NCI-H345 treated with DMSO at 0.1 percent for 48 hours (cell line): ENCODE measurements around the gene MAD1L1.
"Not testable (repeated sequence)": the region's sequence is repeated elsewhere in the genome, so short reads cannot be mapped to it uniquely, and the experiment has no call there.

Experiments used
- DNase-seq: peaks from one replicate; lab custom pipeline; 2025; ENCODE audit not compliant: unreplicated experiment; lab: John Stamatoyannopoulos, UW

Gene MAD1L1

DNA sequence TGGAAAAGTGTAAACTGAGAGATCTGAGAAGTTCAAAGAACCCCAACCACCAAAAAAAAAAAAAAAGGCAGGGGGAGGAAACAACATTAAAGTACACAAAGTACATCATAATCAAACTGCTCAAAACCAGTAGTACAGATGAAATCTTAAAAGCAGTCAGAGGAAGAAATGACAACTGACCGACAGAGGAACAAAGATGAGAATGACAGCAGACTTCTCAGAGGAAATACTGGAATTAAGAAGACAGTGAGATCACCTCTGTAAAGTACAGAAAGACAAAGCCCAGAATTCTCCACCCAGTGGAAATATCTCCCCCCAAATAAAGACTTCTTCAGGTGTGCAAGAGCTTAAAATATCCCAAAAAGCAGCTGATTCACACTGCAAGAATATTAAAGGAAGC, 403.1 kb downstream of the MAD1L1 start:
- DNase-seq = not testable (repeated sequence)

DNA sequence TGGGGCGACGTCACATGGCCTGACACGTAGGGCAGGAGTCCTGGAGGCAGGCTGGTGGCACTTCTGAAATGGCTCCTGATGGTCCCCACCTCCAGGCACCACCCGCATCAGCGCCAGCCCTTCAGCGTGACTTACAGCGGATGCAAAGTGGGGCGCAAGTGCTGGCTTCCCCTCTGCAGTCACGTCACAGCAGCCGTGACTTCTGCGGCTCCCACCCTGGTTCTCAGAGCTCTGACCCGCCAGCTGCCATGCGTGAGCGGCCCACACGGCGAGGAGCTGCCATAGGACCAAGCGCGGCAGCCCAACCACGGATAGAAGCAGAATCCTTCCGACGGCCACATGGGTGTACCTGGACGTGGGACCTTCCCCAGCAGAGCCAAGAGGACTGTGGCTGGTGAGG, 403.6 kb downstream of the MAD1L1 start:
- DNase-seq = no peak

DNA sequence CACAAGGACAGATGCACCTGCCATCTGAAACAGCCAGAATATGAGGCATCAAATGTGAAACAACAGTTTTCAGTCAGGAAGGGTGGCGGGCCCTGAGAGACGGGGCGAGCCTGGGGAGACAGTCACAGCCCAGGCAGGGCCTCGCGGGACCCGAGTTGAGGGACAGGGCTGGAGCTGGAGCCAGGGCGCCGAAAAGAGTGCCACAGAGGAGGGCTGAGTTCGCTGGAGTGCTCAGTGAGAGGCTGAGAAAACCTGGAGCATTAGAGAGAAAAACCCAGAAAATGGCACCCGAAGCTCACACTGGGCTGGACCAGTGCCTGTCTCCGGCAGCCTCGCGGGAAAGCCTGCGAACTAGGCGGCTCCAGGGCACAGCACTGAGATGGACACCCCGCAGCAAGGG, 404.6 kb downstream of the MAD1L1 start:
- not testable (repeated sequence) for DNase-seq

DNA sequence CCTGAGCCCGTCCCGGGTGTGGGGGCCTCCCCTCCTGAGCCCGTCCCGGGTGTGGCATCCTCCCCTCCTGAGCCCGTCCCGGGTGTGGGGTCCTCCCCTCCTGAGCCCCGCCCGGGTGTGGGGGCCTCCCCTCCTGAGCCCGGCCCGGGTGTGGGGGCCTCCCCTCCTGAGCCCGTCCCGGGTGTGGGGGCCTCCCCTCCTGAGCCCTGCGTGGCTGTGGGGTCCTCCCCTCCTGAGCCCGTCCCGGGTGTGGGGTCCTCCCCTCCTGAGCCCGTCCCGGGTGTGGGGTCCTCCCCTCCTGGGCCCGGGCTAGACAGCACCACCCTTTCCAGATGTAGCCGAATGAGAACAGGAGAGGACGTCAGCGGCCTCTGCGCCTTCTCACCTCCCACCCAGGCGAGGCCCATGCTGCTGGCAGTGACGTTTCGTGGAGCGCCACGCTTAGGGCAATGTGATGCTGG, 405.2 kb downstream of the MAD1L1 start:
- DNase-seq = not testable (repeated sequence)

DNA sequence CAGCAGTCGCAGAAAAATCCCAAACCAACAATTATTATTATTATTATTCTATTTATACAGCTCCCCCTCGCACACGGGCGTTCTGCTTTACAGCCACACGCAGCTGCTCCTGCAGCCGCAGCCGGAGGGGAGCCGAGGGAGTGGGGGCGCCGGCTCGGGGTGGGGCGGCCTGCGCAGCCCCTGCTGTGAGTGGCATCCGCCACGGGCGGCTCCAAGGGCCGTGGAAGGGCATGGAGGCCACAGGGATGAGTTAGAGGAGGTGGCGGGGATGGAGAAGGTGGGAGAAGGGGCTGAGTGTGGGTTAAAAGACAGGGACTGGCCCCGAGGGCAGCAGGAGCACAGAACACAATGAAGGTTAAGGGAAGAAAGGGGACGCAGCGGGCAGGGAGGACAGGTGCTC, 405.8 kb downstream of the MAD1L1 start:
- not testable (repeated sequence) for DNase-seq

DNA sequence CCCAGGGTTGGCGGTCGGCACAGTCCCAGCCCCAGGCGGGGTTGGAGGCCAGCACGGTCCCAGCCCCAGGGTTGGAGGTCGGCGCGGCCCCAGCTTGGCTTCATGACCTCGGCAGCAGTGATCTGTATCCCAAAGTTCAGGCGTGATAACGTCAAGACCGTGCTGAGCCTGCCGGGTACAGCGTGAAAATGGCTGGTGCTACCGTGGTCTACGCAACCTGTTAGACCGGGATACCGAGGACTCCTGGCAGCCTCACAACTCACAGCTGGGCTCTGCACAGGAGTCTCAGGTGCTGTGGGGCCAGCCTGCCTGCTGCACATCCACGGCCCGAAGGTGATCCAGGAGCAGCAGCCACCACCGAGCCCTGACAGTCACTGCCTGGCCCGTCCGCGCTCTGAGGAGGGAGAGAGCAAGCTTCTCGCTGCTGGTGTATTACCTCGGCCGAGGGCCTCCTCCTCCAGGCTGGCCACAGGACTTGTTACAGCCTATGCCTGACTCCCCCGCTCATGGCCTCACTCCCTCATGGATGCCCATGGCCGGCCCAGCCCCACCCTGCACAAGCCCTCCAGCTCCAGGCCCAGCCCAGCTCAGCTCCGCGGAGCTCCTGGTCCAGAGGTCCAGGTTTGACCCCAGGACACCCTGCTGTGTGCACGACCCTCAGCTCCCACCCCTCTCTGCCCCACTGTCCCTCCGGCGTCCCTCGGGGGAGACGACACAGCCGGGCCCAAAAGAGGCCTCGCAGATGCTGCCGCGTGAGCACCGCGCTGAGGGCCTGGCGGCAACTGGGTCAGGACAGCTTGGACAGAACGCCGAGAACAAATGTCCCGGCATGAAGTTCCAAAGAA, 406.6 kb downstream of the MAD1L1 start:
- no peak for DNase-seq

DNA sequence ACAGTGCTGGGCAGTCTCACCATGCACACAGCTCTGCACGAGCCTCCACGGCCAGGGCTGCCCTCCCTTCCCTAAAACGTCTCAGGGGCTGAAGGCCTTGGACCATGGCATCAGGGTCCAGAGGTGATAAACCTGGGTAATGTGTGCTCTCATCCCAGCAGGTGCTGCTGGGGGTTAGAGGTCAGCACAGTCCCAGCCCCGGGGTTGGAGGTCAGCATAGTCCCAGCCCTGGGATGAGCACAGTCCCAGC, 407.2 kb downstream of the MAD1L1 start:
- DNase-seq = not testable (repeated sequence)

DNA sequence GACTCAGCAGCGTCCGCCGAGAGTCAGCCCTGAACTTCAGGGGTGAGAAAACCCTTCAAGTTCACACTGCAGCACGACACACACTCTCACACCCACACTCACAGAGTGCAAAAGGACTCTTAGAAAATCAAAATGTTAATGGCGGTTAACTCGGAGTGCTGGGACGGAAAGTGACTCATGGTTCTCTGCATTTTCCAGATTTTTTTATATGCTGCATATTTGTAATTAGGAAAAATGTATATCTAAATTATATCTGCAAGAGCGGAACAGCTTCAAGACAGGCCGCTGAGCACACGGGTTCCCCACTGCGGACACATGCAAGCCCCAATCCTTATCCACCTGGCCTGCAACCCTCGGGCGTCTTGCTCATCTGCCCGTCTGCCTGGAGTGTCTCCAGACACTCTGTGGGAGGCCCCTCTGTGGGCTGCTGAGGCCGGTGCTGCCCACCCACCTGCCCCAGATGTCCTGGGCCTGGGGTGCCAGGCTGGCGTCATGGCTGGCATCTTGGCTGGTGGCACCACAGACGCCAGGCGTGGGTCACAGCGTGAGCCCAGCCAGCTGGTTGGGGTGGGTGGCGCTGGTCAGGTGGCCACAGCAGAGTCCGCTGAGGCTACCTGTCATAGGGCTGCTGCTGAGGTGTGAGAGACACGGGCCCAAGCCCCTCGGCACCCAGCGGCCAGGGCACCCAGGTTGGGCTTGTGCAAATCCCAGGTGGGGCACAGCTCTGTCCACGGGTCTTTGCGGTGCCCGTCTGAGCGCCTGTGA, 407.7 kb downstream of the MAD1L1 start:
- not testable (repeated sequence) for DNase-seq

DNA sequence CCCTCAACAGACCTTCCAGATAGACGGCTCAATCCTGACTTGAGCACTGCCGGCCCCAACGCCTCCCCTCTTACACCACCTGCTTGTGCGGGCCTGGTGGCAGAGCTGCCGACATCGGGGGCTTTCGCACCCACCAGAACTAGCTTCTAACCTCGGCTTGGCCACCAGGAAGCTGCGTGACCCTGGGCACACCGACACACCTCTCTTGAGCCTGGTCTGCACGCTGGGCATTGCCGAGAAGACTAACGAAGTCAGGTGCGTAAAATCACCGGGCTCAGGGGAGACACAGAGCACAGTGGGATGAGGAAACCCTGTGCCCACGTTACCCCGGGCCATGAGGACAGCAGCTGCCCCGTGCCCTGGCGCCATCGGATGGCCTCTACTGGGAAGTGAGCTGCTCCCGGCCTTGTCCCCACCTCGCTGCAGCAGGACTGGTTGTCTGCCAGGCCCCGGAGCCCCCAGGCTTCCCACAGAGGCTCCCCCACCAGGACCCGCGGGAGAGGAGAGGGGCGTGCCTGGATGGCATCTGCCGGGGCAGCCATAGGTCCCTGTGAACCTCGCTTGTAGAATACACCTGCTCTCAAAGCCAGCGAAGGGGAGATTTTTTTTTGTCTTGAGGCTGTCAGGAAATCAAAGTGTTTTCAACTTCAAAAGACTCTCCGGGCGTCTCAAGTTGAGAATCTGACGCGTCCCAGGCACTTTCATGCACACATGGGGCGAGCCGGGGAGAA, 408.4 kb downstream of the MAD1L1 start:
- DNase-seq = not testable (repeated sequence)

DNA sequence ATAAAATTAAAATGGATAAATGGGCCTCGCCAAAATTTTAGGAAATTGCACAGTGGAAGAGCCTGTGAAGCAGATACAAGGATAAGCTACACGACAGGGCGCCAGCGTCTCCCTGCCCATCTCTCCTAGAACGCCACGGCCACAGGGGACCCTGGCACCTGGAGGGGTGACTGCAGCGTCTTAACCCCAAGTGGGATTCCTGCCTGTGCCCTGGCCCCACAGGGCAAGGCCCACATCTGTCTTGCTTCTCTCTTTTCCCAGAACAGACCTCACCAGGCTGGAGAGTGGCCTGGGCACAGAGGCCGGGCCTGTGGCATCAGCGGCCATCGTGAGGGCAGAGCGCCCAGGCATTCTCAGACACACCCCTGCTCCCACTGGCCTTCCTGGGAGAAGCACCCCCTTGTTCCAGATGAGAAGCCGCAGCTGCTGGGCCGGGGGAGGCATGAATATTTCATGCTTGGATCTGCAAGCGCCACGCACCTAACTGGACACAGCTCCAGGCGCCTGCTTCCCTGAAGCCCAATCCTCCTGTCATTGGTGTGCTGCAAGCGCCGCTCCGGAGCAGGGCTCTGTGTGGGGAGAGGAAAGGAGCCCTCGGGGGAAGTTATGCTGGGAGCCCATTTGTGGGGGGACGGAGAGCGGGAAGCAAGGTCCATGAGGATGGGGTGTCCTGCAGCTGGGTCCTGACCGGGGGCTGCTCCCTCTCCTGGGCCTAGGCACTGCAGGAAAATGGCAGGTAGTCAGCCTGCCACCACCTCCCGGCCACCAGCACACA, 409.2 kb downstream of the MAD1L1 start:
- DNase-seq = no peak

DNA sequence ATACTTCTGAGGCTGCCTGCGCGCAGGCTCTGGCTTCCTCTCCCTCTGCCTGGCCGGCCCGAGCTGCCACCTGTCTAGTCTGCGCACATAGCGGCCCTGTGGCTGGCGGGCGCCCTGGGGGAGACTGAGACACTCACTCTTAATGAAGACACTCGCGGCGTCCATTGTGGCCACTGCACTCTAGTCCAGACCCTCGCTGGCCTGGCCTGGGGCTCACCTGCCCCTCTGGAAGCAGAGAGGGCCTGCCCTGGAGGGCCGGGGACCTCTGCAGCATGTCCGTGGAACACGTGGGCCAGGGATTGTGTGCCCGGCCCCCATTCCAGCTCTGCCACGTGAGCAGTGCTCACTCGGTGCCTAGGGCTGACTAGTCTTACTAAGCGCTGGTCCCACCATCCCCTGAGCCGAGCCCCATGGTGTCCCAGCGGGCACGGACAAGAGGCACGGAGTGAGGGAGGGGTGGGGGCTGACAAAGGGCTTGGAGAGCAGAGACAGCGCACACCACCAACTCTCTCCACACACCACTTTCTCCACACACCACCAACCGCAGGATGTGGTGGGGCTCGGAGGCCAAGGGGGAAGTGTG, 413.4 kb downstream of the MAD1L1 start:
- no peak for DNase-seq

DNA sequence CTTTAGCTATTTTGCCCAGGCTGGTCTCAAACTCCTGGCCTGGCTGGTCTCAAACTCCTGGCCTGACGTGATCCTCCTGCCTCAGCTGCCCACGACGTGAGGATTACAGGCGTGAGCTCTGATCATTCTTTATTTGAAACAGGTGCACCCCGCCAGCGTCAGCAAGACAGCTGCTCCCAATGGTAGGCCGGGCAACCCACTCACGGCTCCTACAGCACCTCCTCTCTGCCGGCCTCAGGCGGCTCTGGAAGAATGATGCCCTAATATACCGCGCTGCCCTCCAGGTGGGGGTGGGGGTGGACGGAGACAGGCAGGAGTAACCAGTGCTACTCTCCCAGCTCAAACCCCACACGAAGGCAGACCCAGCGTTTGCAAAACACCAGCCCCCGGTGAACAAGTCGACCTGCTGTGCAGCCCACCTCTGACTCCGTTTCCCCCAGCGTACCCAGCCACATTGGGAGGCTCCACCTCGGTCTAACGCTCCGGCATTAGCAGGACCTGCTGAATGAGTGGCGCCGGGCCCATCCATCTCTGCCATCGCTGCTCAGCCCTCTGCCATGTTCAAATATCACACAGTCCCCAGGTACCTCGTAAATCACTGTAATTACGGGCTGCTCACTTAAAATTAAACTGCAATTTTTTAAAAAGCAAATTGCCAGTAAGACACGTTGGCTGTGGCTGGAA, 414.0 kb downstream of the MAD1L1 start:
- no peak for DNase-seq

DNA sequence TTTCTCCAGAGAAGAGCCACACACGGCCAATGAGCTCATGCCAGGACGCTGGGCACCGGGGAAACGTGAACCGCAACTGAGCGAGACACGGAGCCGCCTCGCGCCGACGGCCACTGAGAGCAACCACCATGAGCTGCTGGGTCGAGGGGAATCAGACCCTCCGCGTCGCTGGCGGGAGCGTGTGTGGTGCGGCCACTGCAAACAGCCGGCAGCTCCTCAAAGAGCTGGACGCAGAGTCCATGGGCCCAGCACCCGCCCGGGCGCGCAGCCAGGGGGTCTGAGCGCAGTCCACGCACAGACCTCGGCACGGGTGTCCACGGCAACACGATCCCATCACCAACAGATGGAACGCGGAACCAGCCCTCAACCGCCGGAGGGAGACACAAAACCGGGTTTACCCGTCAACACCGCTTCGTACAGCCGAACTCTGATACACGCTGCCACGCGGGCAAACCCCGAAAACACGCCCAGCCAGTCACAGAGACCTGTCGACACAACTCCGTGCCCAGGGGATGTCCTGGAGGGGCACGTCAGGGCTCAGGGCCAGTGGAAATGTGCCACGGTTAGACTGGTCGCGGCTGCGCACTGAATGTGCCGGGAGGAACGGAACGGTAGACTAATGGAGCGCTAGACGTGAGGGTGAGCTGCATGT, 415.6 kb downstream of the MAD1L1 start:
- no peak for DNase-seq

DNA sequence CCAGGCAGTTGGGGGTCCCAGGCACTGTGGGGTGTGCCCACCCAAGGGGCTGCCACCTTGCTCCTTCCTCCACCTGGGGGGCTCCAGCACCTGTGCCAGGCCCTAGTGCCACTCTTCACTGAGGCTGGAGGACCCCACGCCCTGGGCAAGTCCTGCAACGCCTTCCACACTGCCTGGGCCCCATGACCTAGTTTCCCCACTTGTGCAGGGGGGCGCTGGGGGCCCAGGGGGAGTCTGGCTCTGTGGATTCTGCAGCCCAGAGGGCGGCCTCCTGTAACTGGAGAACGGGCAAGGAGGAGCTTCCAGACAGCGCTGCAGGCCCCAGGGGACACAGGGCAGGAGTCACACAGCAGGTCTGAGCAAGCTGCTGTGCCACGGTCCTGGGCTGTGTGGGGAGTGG, 416.3 kb downstream of the MAD1L1 start:
- DNase-seq = not testable (repeated sequence)

DNA sequence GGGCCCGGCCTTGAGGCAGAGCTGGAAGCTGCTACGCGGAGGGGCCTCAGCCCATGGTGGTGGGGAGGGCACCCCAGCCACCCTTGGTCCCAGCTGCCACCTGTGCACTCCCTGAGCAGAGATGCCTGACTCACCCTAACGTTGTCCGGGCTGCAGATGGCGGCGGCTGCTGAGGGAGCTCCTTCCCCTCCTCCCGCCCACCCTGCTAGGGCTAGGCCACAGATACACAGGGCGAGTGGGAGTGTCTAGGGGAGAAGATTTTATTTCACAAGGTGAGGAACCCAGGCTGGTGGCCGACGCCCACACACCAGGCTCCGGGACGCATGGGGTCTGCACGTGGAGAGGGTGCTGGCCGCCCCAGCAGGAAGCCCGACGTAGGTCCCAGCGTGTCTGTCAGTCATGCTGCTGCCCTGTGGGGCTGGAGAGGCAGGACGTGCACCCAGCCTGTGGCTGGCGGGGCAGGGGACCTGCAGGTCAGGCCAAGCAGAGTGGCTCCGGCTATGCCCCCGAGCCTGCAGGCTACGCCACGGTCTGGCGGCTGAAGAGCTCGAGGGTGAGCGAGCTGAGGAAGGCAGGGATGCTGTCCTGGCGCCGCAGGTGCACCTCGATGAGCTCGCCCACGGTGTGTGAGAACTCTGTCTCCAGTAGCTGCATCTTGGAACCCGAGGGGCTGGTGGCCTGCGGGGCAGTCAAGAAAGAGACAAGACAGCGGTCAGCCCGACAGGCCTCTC, 417.0 kb downstream of the MAD1L1 start:
- DNase-seq = not testable (repeated sequence)

DNA sequence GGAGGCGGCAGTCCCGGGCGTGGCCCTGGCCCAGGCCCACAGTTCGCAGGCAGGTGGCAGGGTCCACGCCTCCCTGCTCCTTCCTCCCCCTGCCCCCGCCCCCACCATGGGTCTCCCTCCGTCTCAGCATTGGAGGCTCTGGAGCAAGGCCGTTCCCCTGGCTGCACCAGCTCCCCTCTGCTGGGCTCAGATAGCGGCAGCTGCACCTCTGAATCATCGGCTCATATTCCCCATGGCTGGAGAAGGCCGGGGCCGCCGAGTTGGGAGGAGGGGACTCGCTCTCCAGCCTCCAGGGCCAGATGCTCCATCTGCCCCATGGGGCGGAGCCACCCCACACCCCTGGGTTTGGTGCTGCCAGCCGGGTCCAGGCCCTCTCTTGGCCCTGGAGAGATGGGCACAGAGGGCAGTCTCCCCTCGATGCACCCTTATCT, 417.7 kb downstream of the MAD1L1 start:
- no peak for DNase-seq

DNA sequence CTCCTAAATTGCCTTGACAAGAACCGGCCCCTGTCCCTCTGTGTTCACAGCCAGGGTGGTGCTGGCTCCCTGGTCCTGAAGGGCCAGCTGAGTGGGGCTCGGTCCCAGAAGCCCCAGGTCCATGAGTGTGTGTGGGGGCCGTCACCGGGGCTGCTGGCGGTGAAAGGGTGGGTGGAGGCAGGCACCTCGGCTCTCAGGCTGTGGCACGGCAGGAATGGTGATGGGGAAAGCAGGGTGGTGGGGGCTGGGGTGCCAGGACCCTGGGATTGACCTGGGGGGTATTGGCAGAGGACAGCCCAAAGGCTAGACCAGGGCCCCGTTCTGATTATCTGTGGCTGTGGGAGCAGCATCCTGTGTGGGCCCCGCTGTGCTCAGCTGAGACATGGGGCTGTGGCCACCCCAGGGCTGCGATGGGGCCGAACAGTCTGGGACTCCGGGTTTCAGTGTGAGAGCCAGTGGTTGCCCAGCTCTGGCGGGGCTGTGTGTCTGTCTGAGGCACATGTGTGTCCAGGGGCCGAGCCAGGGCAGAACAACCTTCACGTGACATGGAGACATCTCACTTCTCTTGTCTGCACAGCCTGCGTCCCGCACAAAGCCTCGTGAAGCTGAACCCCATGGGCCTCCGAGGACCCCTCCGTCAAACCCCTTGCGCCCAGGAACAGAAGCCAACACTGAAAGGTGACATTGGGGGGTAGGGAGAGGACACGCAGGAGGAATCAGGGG, 418.5 kb downstream of the MAD1L1 start:
- no peak for DNase-seq

DNA sequence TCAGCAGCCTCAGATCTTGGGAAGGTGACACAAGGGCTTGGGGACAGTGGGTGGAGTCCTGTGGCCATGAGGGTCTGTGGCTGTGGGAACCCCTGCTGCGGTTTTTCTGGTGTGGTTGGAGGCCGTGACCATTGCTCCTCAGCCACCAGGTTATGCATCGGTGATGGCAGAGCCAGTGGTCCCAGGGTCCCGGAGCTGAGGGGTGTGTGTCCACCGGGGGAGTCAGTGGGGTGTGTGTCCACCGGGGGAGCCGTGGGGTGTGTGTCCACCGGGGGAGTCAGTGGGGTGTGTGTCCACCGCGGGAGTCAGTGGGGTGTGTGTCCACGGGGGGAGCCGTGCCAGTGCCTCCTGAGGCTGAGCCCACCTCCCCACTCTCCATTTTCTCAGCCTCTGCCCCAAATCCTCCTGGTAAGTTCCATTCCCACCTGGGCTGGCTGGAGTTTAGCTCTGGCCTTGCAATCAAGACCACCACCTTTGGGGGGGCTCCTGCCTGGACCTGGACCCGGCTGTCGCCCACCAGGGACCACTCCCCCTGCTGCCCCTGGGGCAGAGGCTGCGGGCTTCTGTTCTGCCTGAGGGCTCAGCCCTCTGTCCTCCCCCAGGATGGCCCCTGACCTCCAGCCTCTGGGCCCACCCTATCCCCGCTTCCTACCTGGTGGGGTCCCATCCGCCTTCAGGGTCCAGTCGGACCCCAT, 419.2 kb downstream of the MAD1L1 start:
- no peak for DNase-seq
